Kidney glomerular epithelial cell (primary cell): ENCODE measurements around the gene MEGF10.

Source experiments
- DNase-seq: peaks from one replicate; lab custom pipeline; 2025; lab: John Stamatoyannopoulos, UW

MEGF10 gene

GRCh38 chr5:127412698-127413097 lies 122.1 kb downstream of the MEGF10 start:
- DNase-seq = no peak

GRCh38 chr5:127415034-127415433 lies 124.4 kb downstream of the MEGF10 start:
- DNase-seq = no peak

- DNase-seq = no peak
Observed at GRCh38 chr5:127416906-127417305, 126.3 kb downstream of the MEGF10 start.

- DNase-seq = no peak
Observed at GRCh38 chr5:127417528-127417927, 126.9 kb downstream of the MEGF10 start.

- no peak for DNase-seq
Observed at GRCh38 chr5:127418367-127418766, 127.8 kb downstream of the MEGF10 start.

- DNase-seq = no peak
Observed at GRCh38 chr5:127418974-127419682, 128.5 kb downstream of the MEGF10 start.

GRCh38 chr5:127419683-127420257 lies 129.2 kb downstream of the MEGF10 start:
- no peak for DNase-seq

- no peak for DNase-seq
Observed at GRCh38 chr5:127420758-127421157, 130.2 kb downstream of the MEGF10 start.

- no peak for DNase-seq
Observed at GRCh38 chr5:127421471-127421870, 130.9 kb downstream of the MEGF10 start.

GRCh38 chr5:127423173-127423798 lies 132.7 kb downstream of the MEGF10 start:
- no peak for DNase-seq

- no peak for DNase-seq
Observed at GRCh38 chr5:127425037-127425436, 134.4 kb downstream of the MEGF10 start.

GRCh38 chr5:127425868-127426267 lies 135.3 kb downstream of the MEGF10 start:
- no peak for DNase-seq

- DNase-seq = no peak
Observed at GRCh38 chr5:127426661-127427060, 136.1 kb downstream of the MEGF10 start.

- no peak for DNase-seq
Observed at GRCh38 chr5:127428276-127428675, 137.7 kb downstream of the MEGF10 start.

- DNase-seq = no peak
Observed at GRCh38 chr5:127428748-127429147, 138.2 kb downstream of the MEGF10 start.

GRCh38 chr5:127429928-127430327 lies 139.3 kb downstream of the MEGF10 start:
- no peak for DNase-seq

- no peak for DNase-seq
Observed at GRCh38 chr5:127430627-127431026, 140.0 kb downstream of the MEGF10 start.

- no peak for DNase-seq
Observed at GRCh38 chr5:127431977-127432585, 141.5 kb downstream of the MEGF10 start.

- no peak for DNase-seq
Observed at GRCh38 chr5:127433526-127433925, 142.9 kb downstream of the MEGF10 start.

GRCh38 chr5:127434588-127434987 lies 144.0 kb downstream of the MEGF10 start:
- DNase-seq = no peak

- no peak for DNase-seq
Observed at GRCh38 chr5:127435821-127436220, 145.2 kb downstream of the MEGF10 start.

- no peak for DNase-seq
Observed at GRCh38 chr5:127439644-127440043, 149.0 kb downstream of the MEGF10 start.

- peak; percentile 57 for DNase-seq
Observed at GRCh38 chr5:127440831-127441230, 150.2 kb downstream of the MEGF10 start.
